Stomach (tissue), 9 donors: ENCODE results near the gene RNF220. TPM values are rescaled to one million over a fixed set of nuclear protein-coding genes. Genes with fewer than 3 reads are reported as not detected.

Experiments used
- DNase-seq, 2 donors: peaks; one replicate each; pipeline versions ENCODE4 v3.0.0 to v3.0.0-alpha.2; 2013 to 2019
- H3K27ac ChIP-seq, 5 donors: fragments of 200-600 bp in 4 of 5; sonication (generic) in 4 of 5; one replicate each; pipeline ENCODE4 v1.5.1; 2013 to 2019; ENCODE audit warnings: mild to moderate bottlenecking in 1 of 5, moderate library complexity in 1 of 5
- H3K27me3 ChIP-seq, 3 donors: fragments of 200-600 bp; sonication (generic); one replicate each; pipeline ENCODE4 v1.5.1; 2017 to 2019; ENCODE audit warnings: mixed run types in 1 of 3
- H3K36me3 ChIP-seq, 4 donors: fragments of 200-600 bp; sonication (generic); 1 replicate in 3 of 4; 2 replicates in 1 of 4; pipeline ENCODE4 v1.5.1; 2016 to 2019
- H3K4me1 ChIP-seq, 4 donors: fragments of 200-600 bp; sonication (generic); one replicate each; pipeline ENCODE4 v1.5.1; 2016 to 2019
- H3K4me3 ChIP-seq, 4 donors: fragments of 200-600 bp; sonication (generic) in 3 of 4; one replicate each; pipeline ENCODE4 v1.5.1; 2016 to 2019; ENCODE audit warnings: mild to moderate bottlenecking in 1 of 4
- H3K9me3 ChIP-seq, 4 donors: fragments of 200-600 bp; sonication (generic); one replicate each; pipeline ENCODE4 v1.5.1; 2016 to 2019
- CTCF ChIP-seq, 7 experiments: fragments of 450-650 bp in 4 of 7; fragments of 200-600 bp in 3 of 7; sonication (generic) in 3 of 7; IDR thresholded peaks; one replicate each; pipeline ENCODE4 v1.5.1; 2016 to 2019; ENCODE audit warnings: antibody characterized with exemption in 7 of 7, control low read depth in 2 of 7, mild to moderate bottlenecking in 1 of 7
- EP300 ChIP-seq: sonication (generic); formaldehyde crosslinking; IDR thresholded peaks from one replicate; pipeline ENCODE4 v1.6.1; 2017; ENCODE audit warnings: antibody characterized with exemption
- POLR2A ChIP-seq, 4 donors: fragments of 450-650 bp; IDR thresholded peaks; one replicate each; pipeline ENCODE4 v1.6.1; 2016; ENCODE audit warnings: antibody characterized with exemption in 4 of 4, control low read depth in 2 of 4, mild to moderate bottlenecking in 1 of 4, moderate library complexity in 1 of 4
- POLR2AphosphoS5 ChIP-seq, 3 donors: sonication (generic); formaldehyde crosslinking; IDR thresholded peaks; one replicate each; pipeline ENCODE4 v1.6.1; 2016; ENCODE audit warnings: antibody characterized with exemption in 3 of 3
- WGBS, 5 donors: extraction: QIAGEN DNeasy Blood & Tissue Kit in 3 of 5; methylation state at CpG; one replicate each; pipeline versions ENCODE4 v1.1.5 to v1.1.7; 2013 to 2018; 5-methylcytosine and 5-hydroxymethylcytosine counted together
- intact Hi-C: fragments of 100-400 bp; cut with DNase I; formaldehyde crosslinking; loops from one replicate; pipeline ENCODE4 v1.15.1; 2023; ENCODE audit warnings: low total_unique reads
- polyA plus RNA-seq, 3 donors: library from polyadenylated mRNA; stranded (reverse); fragments of 200-250 nt; gene quantifications; one replicate each; pipeline ENCODE4 v1.2.3, GENCODE V29; 2013
- total RNA-seq, 5 donors: library from RNA; depleted of rRNA; stranded (reverse); fragments of >200 nt; gene quantifications; one replicate each; pipeline versions ENCODE4 v1.1.0 to v1.2.3, GENCODE V29; 2014 to 2016
- donor health status: healthy with polysubstance abuse.
- donor health status: Bipolar disorder and iron deficiency.
- donor health status: healthy.

Gene RNF220
- total and polyA plus RNA-seq, 8 donors = 21.0 to 207 (median 47.2) TPM

- intact Hi-C loops = no loop called here
- Histone ChIP-seq H3K27ac (peak overlapping the region; percentile 87 to 96 (median 92)), H3K4me3 (peak overlapping the region; percentile 83 to 95 (median 83)), H3K36me3 (peaks cover 20 to 39% (median 38%) of the 10 kb centered on the region in 4 donors), H3K9me3 (no peaks in the 10 kb centered on the region), H3K27me3 (no peaks in the 10 kb centered on the region), H3K4me1 (peaks cover 19 to 50% (median 36%) of the 10 kb centered on the region in 4 donors)
- 0 to 1% (median 0%) methylated on average over 44 to 88 of the region's 88 CpGs for WGBS, 5 donors
- DNase-seq = peak; percentile 91 to 97
- TF ChIP-seq CTCF (IDR thresholded peaks at IDR 0.05) = no peak
- TF ChIP-seq POLR2A (IDR thresholded peaks at IDR 0.05) = peak in 1 of 4 donors; percentile 50
- peak; percentile 65 to 92 (median 83) for TF ChIP-seq POLR2AphosphoS5 (IDR thresholded peaks at IDR 0.05)
- TF ChIP-seq EP300 = no peak
These were observed 226.8 kb downstream of the RNF220 start for GRCh38 chr1:44631647-44632539.

GRCh38 chr1:44632598-44632997, 227.5 kb downstream of the RNF220 start:
- TF ChIP-seq CTCF (IDR thresholded peaks at IDR 0.05) (no peak), EP300 (no peak), POLR2AphosphoS5 (IDR thresholded peaks at IDR 0.05) (no peak)
- H3K36me3 ChIP-seq = peaks cover 26 to 46% (median 45%) of the 10 kb centered on the region in 4 donors
- intact Hi-C loops = no loop called here
- peaks cover 24 to 57% (median 40%) of the 10 kb centered on the region in 4 donors for H3K4me1 ChIP-seq
- H3K27ac ChIP-seq = peak overlapping the region; percentile 87 to 96 (median 92)
- H3K4me3 ChIP-seq = peak overlapping the region; percentile 83 to 95 (median 83)
- whole genome bisulfite sequencing, 5 donors = 8 to 15% (median 11%) methylated on average over 9 of the region's 9 CpGs
- DNase-seq = no peak
- H3K27me3 ChIP-seq = no peaks in the 10 kb centered on the region
- no peaks in the 10 kb centered on the region for H3K9me3 ChIP-seq

- WGBS, 5 donors = 88 to 92% (median 92%) methylated on average over 1 to 3 of the region's 3 CpGs
- H3K27ac ChIP-seq = no peak overlapping the region
These were observed 229.6 kb downstream of the RNF220 start for GRCh38 chr1:44634606-44635189.

More at GRCh38 chr1:44634606-44635189, 229.6 kb downstream of the RNF220 start:
- no peaks in the 10 kb centered on the region for H3K9me3 ChIP-seq
- intact Hi-C loops = no loop called here
- peaks cover 39 to 67% (median 66%) of the 10 kb centered on the region in 4 donors for H3K36me3 ChIP-seq
- H3K4me1 ChIP-seq = peaks cover 24 to 66% (median 44%) of the 10 kb centered on the region in 4 donors
- H3K27me3 ChIP-seq = no peaks in the 10 kb centered on the region
- TF ChIP-seq CTCF (IDR thresholded peaks at IDR 0.05) (no peak), POLR2AphosphoS5 (IDR thresholded peaks at IDR 0.05) (no peak), EP300 (no peak), POLR2A (IDR thresholded peaks at IDR 0.05) (no peak)
- no peak for DNase-seq
- no peak overlapping the region for H3K4me3 ChIP-seq
